Inflammatory macrophage treated with lipopolysaccharide for 1 hour (primary cell): ENCODE data around the gene CDH18.

Experiments
- DNase-seq, 2 donors: peaks; one replicate each; pipeline ENCODE4 v3.0.0-alpha.2; 2020 to 2022

CDH18 gene, protein sequence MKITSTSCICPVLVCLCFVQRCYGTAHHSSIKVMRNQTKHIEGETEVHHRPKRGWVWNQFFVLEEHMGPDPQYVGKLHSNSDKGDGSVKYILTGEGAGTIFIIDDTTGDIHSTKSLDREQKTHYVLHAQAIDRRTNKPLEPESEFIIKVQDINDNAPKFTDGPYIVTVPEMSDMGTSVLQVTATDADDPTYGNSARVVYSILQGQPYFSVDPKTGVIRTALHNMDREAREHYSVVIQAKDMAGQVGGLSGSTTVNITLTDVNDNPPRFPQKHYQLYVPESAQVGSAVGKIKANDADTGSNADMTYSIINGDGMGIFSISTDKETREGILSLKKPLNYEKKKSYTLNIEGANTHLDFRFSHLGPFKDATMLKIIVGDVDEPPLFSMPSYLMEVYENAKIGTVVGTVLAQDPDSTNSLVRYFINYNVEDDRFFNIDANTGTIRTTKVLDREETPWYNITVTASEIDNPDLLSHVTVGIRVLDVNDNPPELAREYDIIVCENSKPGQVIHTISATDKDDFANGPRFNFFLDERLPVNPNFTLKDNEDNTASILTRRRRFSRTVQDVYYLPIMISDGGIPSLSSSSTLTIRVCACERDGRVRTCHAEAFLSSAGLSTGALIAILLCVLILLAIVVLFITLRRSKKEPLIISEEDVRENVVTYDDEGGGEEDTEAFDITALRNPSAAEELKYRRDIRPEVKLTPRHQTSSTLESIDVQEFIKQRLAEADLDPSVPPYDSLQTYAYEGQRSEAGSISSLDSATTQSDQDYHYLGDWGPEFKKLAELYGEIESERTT

DNA sequence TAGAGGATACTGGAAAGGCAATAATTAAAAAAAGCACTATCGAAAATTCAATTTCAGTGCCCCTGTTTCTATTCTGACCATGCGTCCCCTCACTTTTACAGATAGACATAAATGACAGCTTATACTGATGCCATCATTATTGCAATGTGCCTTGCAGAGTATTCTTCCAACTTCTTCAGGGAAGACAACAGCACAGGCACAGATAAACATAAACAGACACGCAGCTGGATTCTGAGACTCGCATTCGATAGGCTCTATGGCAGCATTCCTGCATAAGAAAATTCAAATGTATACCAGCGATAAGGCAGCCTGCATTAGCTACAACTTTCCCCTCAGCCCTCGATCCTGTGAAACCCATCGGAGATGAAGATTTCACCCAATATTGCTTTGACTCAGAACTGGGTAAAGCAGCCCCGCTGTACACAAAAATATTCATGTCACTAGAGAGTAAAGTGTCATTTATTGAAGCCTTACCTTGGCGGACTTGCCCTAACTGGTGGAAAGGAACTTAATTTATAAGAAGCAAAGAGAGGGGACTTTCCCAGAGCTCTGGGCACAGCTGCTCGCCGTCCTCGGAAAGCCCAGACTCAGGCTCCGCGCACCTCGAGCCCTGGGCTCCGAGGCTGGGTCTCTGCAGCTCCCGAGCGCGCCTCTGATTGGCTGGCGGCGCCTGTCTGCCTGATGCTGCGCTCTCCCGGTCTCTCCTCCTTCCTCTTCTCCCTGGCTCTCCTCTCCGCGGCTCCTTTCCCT lies at the start of gene CDH18:
Gene CDH18, minus strand, starts transcription at position 589 of the 750 bp plus-strand sequence. CDS start 149,214 bp downstream, outside the sequence.
- no peak for DNase-seq

DNA sequence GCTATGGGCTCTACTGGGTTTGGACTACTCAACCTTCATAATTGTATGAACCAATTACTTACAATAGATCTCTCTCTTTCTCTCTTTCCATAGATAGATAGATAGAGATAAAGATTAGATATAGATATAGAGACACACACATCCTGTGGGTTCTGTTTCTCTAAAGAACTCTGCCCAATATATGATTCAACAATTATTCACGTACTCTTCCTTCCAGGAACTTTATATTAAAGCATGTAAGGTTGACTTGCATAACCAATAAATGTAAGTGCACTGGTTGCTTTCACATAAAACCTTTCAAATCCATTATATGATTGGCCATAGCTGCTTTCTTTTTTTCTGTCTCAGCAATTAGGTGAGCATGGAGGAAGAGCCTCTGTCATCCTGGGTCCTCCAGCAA lies 46.7 kb upstream of the CDH18 start:
- no peak for DNase-seq

DNA sequence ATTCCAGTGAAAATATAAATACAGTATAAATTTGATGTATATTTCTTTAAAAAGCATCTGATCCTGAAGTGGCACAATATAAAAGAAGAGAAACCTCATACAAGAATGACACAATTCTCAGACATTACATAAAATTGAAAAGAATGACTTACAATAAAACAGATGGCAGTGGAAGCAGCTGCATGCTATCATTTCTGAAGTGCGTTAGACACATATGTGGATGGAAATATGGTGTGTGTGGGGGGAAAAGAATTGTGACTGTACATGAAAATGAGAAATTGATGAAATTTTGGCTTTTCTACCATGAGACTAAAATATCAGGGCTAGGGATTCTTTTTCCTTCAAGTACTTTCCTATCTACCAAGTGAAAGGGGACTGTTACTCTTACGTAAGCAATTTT lies 45.9 kb upstream of the CDH18 start:
- DNase-seq, result no peak

DNA sequence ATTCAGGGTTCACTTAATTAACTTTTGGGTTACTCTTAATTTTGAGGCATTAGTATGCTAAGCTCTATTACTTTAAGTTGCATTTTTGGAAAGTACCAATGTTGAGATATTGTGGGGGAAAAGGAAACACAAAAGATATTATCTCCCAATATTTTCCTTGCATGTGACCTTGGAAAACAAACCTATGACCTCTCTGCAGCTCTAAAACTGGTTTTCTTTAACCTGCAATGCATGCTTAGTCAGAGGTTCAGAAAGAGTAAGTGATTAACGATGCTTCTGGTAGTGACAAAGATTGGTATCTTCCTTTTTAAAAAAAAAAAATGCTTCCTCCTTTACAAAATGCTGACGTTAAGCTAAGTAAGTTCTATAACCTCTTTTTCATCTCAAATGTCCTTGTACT lies 44.9 kb upstream of the CDH18 start:
- no peak for DNase-seq

DNA sequence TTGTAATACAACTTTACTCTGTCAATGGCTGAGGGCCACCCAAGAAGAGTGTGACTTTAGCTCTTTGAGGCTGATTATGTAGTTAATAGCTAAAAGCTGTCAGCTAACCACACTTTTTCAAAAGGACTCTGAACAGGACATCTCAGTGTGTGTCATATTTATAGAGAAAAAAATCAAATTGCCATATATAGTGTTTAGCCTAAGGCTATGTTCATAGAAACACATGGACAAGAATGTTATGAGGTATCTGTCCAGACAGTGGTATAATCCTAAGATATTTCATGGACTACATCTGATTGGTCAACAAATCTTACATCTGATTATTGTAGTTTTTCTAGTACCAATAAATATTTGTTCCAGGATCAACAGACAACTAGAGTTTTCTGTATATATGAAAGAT lies 42.1 kb upstream of the CDH18 start:
- no peak for DNase-seq

DNA sequence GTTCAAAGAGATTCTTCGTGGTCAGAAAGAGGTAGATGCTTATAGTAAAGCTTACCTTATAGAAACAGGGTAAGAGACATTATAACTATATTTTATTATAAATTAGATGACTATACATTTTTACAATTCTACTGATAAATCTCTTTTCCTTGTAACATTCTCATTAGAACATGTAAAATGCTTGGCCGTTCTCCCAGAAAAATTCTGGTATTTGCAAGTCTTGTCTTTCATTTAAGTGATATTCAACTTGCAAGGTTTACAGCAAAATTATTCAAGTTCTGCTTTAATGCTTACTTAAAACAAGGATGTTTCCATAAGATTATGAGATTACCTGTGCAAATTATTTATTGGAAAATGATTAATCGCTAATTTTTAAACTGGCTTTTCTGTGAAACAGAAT lies 41.3 kb upstream of the CDH18 start:
- DNase-seq, result no peak

DNA sequence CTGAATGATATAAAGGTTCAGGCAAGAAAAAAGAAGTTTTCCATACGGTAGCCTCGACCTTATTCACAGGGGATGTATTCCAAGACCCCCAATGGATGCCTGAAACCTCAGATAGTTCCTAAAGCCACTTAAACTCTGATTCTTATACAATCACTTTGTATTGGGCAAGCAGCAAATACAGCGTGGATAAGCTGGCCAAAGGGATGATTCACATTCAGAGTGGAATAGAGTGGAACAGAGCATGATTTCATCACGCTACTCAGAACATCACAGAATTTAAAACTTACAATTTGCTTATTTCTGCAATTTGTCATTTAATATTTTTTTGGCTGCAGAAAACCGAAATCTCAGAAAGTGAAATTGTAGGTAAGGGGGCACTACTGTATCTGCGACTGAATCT lies 40.5 kb upstream of the CDH18 start:
- no peak for DNase-seq

DNA sequence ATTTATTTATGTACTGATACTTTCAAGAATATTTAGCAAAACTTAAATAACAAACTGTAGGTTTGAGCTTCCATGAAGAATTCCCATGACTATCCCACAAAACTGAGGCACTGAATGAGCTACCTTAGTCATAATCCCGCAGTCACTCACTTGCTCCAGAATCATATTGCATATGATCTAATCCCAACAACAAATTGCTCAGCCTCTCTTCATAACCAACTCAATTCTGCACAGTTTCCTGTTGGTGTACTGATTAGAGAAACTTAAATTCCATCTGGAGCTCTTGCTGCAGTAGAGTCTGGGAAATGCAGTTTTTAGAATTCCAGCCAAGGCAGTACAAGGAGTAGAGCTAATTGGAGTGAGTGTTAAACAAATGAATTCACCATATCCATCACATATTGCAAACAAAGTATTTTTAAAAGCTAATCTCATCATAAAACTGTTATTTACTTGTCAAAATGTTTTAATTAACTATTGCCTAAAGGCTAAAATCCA lies 35.7 kb upstream of the CDH18 start:
- no peak for DNase-seq

DNA sequence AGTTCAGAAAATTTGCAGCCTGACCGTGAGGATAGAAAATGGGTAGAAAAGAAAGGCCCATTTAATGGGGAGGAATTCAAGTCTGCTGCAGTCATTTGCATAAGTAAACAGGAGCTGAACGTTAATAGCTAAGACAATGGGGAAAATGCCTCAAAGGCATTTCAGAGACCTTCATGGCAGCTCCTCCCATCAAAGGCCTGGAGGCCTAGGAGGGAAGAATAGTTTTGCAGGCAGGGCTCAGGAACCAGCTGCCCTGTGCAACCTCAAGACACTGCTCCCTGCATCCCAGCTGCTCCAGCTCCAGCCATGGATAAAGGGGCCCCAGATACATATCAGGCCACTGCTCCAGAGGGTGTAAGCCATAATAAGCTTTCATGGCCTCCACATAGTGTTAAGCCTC lies 32.2 kb upstream of the CDH18 start:
- DNase-seq, result no peak

DNA sequence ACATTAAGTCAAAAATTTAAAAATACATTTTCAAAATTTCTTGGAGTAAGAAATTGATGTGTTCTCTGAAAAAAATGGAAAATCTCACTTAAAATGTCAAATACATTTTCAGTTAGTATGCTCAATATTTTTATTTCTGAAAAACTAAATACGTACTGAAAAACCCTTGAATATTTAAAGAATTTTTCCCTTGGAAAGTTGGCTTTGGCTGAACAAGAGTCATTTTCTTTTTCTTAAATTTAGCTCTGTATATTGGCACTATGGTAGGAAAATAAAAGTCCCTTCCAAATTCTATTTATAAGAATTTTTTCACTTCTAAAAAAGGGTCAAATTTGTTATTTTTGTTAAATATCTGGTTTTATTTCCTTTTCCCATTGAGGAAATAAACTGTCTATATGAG lies 29.0 kb upstream of the CDH18 start:
- no peak for DNase-seq

DNA sequence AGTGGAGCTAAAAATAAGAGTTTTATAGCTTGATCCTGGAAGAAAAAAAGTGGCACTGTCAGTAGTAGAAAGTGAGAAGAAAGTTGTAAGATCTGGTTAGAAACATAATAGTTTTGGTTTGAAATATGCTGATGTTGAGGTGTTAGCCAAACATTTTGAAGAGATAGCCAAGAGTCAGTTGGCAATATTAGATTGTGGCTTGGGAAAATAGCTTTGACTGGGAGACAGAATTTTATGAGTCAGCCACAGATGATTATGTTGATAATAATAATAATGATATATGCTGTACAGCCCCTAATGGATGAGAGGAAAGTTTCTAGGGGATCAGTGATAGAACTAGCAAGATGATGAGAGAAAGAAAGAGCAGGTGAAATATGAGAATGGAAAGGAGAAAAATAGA lies 12.4 kb upstream of the CDH18 start:
- DNase-seq, result no peak

DNA sequence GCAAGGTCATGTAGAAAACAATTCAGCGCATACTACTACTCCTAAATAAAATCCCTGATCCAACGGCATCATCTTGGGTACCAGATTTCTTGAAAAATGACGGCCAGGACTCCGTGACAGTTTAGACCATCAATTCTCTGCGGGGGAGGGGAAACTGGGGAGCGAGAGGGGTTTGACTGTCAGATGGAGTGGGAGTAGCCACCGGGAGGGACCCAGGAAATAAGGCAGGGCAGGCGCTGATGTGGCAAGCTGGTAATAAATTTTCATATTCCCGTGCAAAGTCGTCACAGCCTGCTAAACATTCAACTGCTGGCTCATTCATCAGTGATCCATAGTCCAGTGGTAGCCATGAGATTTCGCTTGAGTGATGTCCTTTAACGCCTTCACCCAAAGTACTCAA lies 457 bp upstream of the CDH18 start:
- DNase-seq, result no peak

DNA sequence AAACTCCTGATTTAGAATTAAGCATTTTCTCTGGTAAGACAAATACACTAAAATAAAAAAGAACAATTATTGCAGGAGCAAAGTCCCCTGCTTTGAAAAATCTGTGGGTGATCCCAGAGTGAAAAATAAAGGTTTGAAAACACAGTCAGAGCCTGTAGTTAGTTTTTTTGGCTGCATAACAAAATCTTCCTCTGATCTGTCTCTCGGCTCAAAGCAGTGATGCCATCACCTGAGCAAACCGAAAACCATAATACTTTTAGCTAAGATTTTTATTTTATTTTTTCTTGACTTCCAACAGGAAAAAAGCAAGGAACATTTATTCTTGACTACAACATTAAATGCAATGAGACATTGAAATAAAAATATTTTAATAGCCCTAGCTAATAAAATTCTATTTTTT lies 1.2 kb downstream of the CDH18 start:
- no peak for DNase-seq

DNA sequence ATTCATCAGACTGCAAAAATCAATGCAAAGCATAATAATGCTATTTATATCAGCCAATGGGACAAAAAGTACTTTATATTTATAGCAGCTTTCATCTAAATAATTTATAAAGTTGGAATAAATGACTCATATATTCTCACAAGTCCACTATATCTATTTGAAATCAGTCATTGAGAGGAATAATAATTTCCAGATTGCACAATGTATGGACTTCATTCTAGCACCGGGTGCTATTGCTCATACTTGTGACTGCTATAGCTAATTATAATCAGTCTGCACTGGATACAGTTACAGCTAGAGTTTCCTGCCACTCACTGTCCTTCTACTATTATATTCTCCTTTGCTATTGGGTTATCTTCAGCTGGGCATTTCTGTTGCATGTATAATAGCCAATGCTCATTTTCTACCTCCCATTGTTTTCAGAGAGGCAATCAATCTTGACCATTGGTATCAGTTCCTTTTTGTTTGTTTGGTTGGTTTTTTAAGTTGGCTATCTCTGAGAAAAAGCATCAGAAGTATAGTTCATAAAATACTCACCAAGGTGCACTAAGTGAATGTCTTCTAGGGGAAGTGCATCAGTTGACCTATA lies 1.9 kb downstream of the CDH18 start:
- no peak for DNase-seq

DNA sequence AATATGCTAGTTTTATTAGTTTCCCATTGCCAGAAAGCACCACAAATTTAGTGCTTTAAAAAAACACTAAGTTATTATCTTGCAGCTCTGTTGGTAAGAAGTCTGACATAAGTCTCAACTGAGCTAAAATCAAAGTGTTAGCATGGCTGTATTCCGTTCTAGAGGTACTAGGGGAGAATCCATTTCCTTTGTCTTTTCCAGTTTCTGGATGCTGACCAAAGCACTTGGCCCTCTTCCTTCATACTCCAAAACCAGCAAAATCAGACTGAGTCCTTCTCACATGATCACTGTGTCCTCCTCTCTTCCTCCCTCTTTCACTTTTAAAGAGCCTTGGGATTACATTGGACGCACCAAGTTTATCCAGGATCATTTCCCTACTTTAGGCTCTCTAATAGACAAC lies 9.5 kb downstream of the CDH18 start:
- no peak for DNase-seq

DNA sequence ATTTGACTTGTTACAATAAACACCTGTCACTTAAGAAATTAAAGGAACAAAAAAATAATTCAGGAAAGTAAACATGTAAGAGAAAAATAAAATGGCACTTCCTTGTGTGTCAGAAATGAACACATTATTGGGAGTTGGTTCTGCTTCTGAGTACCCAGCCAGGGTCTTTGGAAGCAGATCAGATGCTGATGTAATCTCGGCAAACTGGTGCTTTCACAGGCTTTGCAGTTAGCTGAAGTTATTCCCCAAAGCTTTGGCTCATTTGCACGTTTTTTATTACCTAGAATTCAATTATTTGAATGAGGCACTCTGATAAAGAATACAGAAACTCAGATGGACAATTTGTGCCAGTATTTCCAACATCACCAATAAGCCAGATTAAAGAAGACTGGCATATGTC lies 10.9 kb downstream of the CDH18 start:
- DNase-seq, result no peak

DNA sequence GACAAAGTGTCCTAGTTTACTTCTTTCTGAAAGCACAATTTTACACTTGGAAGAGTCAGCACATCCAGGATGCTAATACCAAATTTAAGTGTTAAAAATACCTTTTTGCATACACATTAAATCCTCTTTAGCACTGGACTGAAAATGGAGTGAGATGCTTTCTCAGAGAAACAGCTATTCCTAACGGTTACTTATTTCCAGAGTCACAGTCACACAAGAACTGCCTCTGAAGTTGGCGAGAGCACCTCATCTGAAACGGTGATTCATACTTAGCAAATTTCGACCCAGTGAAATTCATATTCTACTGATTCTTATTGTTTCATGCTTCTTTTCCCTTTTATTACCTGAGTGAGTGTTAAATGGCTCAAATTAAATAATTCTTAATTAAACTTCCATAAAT lies 12.2 kb downstream of the CDH18 start:
- DNase-seq, result no peak

DNA sequence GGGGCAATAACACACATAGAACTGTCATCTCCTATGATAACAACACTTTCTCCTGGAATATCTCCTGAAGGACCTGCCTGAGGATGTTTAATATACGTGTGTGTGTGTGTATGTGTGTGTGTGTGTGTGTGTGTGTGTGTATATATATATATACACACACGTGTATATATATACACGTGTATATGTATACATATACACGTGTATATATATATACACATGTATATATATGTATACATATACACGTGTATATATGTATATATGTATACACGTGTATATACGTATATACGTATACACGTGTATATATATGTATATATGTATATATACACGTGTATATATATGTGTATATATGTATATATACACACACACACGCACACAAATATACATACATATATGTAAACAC lies 27.5 kb downstream of the CDH18 start:
- no peak for DNase-seq

DNA sequence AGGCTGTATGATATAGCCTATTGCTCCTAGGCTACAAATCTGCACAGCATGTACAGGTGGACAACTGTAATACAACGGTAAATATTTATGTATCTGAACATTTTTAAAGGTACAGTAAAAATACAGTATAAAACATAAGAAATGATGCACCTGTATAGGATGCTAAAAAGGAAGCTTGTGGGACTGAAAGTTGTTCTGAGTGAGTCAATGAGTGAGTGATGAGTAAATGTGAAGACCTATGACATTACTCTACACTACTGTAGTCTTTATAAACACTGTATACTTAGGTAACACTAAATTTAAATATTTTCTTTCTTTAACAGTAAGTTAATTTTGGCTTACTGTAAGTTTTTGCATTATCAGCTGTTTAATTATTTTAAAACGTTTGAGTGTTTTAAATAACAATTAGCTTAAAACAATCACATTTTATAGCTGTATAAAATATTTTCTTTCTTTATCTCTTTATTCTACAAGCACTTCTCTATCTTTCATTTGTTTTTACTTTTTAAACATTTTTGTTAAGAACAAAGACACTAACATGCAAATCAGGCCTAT lies 28.1 kb downstream of the CDH18 start:
- no peak for DNase-seq

DNA sequence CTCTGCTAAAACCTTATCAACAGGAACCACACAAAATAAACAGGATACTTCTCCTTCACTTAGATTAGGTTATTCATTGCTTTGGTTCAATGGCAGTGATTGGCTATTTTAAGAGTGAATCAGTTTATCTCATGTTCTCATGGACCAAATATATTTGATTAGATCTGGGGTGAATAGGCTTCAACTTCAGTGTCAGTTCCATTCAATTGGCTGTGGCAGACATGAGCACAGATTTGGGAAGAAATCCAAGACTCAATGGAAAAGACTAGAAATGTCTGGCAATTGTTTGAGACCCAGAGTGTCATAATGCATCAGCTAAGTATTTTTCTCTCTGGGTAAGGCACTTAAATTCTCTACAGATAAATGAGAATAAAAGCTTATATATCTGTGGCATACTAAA lies 37.1 kb downstream of the CDH18 start:
- no peak for DNase-seq

DNA sequence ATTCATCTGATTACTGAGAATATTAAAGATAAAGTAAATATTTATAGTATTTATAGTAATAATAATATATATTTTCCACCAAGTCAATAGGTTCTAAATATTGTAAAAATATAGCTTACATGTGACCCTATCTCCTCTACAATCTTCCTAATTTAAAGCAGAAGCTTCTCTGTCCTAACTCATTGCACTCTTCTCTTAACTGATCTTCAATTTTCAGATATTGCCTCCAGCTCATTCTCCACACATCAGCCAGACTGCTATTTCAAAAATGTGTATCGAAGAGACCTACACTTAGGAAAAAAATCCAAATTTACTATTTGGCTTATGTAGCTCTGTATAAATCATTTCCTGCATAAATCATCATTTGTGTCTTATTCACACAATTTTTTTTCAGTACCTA lies 47.8 kb downstream of the CDH18 start:
- no peak for DNase-seq

DNA sequence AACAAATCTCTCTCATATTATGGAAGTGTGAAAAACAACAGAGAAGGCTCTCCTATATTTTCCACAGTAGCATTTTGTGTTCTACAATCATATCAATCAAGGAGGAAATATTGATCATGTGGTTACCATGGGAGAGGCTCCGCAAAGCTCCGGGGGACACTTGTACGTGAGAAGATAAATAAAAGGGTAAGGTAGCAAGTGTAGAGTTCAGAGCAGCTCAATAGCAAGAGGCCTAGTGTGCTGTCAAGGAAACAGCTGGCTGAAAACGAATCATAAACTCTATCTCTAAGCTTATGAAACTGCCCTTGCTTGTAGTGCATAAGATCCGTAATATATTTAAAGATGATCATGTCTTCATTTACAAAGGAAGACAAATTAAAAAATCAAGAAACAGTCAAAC lies 57.5 kb downstream of the CDH18 start:
- DNase-seq, result no peak
